ENCODE results near the gene RAB11FIP4. TPM values are rescaled to one million over a fixed set of nuclear protein-coding genes. Genes with fewer than 3 reads are reported as not detected.

The RAB11FIP4 gene
- total RNA-seq, 1 experiment from 2014 or later: 15.1 TPM

- no peaks in the 10 kb centered on the region for H3K36me3 ChIP-seq (ENCODE audit: control insufficient read depth in 1 of 2, insufficient read depth in 2 of 2, low read length in 2 of 2)
- RAD21 ChIA-PET (ENCODE audit: low non-redundant PET in 1 of 2, low total read pairs in 2 of 2, uncharacterized antibody in 2 of 2, unreplicated experiment in 2 of 2): no interaction called here
- no peaks in the 10 kb centered on the region for H4K20me1 ChIP-seq (ENCODE audit: insufficient read depth)
- no peaks in the 10 kb centered on the region for H3K27me3 ChIP-seq (ENCODE audit: insufficient read depth, low read length)
- H3K9me3 ChIP-seq (ENCODE audit: control insufficient read depth in 1 of 2, insufficient read depth in 1 of 2, low read depth in 1 of 2, low read length in 2 of 2): no peaks in the 10 kb centered on the region
- no peak overlapping the region for H2AFZ ChIP-seq (ENCODE audit: low read depth, low read length, poor library complexity, severe bottlenecking)
- DNase-seq (ENCODE audit: low read depth, low spot score) (no peak), ATAC-seq (no peak)
- H3K27ac ChIP-seq (ENCODE audit: low read depth, low read length): no peak overlapping the region
- H3K79me2 ChIP-seq (ENCODE audit: insufficient read depth, low read length): no peaks in the 10 kb centered on the region
- intact Hi-C loops (cut with micrococcal nuclease): no loop called here
- no peak overlapping the region for H3K4me2 ChIP-seq (ENCODE audit: low read length)
- POLR2A ChIA-PET: no interaction called here
- H3K4me1 ChIP-seq (ENCODE audit: control insufficient read depth in 1 of 2, insufficient read depth in 2 of 2, low read length in 2 of 2): no peaks in the 10 kb centered on the region
- no peak for TF ChIP-seq ATF3 (IDR thresholded peaks at IDR 0.05)
- no peak for TF ChIP-seq RAD21 (IDR thresholded peaks at IDR 0.05; ENCODE audit: low read depth)
- no peak for TF ChIP-seq CBX3 (IDR thresholded peaks at IDR 0.05; ENCODE audit: low read depth)
- TF ChIP-seq POLR2AphosphoS5 (IDR thresholded peaks at IDR 0.05; ENCODE audit: low read depth, low read length): no peak
- no peak for TF ChIP-seq EGR1 (IDR thresholded peaks at IDR 0.05; ENCODE audit: low read depth)
- no peak for TF ChIP-seq EZH2 (IDR thresholded peaks at IDR 0.05)
- no peak for TF ChIP-seq ZBTB33 (IDR thresholded peaks at IDR 0.05; ENCODE audit: extremely low read depth, insufficient replicate concordance, low read length)
- no peak for TF ChIP-seq JUND (IDR thresholded peaks at IDR 0.05)
- BruUV-seq (replicated peaks): no TSS peak
- H3K4me3 ChIP-seq (replicated peaks in 1 of 2; ENCODE audit: low read depth in 1 of 2, low read length in 2 of 2): no peak overlapping the region
- CTCF ChIA-PET: interaction anchor here (0.9 to 1.0 kb wide), 2 partner anchors 9 kb away, joined by 3 to 4 read pairs; no protein-coding TSS in a partner anchor
- no peak overlapping the region for H3K9ac ChIP-seq (ENCODE audit: low read length)
- H3K9me2 ChIP-seq (ENCODE audit: insufficient read depth): no peaks in the 10 kb centered on the region
Observed at GRCh38 chr17:31428111-31428510, 36.6 kb downstream of the RAB11FIP4 start.

DNA sequence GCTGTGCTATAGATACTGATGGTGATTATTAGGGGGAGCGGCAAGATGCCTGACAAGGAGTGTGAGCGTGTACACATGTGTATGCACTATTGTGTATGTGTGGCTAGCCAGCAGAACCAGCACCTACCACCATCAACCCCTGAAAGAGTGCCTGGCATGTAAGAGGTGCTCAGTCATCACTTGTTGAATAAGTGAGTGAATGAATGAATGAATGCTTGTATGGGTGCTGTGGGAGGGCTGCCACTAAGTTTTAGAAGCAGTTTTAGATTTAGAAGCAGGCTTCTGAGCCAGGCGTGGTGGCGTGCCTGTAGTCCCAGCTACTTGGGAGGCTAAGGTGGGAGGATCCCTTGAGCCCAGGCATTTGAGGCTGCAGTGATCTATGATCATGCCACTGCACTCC is 37.0 kb downstream of the RAB11FIP4 start:
- POLR2A ChIA-PET: no interaction called here
- Histone ChIP-seq H4K20me1 (ENCODE audit: insufficient read depth) (no peaks in the 10 kb centered on the region), H3K9me3 (ENCODE audit: control insufficient read depth in 1 of 2, insufficient read depth in 1 of 2, low read depth in 1 of 2, low read length in 2 of 2) (no peaks in the 10 kb centered on the region), H3K27ac (ENCODE audit: low read depth, low read length) (no peak overlapping the region), H3K79me2 (ENCODE audit: insufficient read depth, low read length) (no peaks in the 10 kb centered on the region), H3K4me2 (ENCODE audit: low read length) (no peak overlapping the region), H3K36me3 (ENCODE audit: control insufficient read depth in 1 of 2, insufficient read depth in 2 of 2, low read length in 2 of 2) (no peaks in the 10 kb centered on the region), H3K27me3 (ENCODE audit: insufficient read depth, low read length) (no peaks in the 10 kb centered on the region), H3K9me2 (ENCODE audit: insufficient read depth) (no peaks in the 10 kb centered on the region), H3K4me3 (replicated peaks in 1 of 2; ENCODE audit: low read depth in 1 of 2, low read length in 2 of 2) (no peak overlapping the region), H2AFZ (ENCODE audit: low read depth, low read length, poor library complexity, severe bottlenecking) (no peak overlapping the region), H3K4me1 (ENCODE audit: control insufficient read depth in 1 of 2, insufficient read depth in 2 of 2, low read length in 2 of 2) (no peaks in the 10 kb centered on the region), H3K9ac (ENCODE audit: low read length) (no peak overlapping the region)
- no peak for ATAC-seq
- RAD21 ChIA-PET (ENCODE audit: low non-redundant PET in 1 of 2, low total read pairs in 2 of 2, uncharacterized antibody in 2 of 2, unreplicated experiment in 2 of 2): no interaction called here
- no TSS peak for BruUV-seq (replicated peaks)
- intact Hi-C loops (cut with micrococcal nuclease): no loop called here
- DNase-seq (ENCODE audit: low read depth, low spot score): no peak
- CTCF ChIA-PET: interaction anchor here (1.0 kb wide), 1 partner anchor 9 kb away, joined by 3 read pairs; no protein-coding TSS in a partner anchor
- TF ChIP-seq CBX3 (IDR thresholded peaks at IDR 0.05; ENCODE audit: low read depth) (no peak), ATF3 (IDR thresholded peaks at IDR 0.05) (no peak), POLR2AphosphoS5 (IDR thresholded peaks at IDR 0.05; ENCODE audit: low read depth, low read length) (no peak), ZNF274 (IDR thresholded peaks at IDR 0.05; ENCODE audit: low read depth, low read length) (no peak), POLR2A (IDR thresholded peaks at IDR 0.05; ENCODE audit: borderline replicate concordance, extremely low read depth, insufficient read depth, insufficient read length) (no peak), YY1 (IDR thresholded peaks at IDR 0.05; ENCODE audit: extremely low read depth, insufficient replicate concordance, low read depth, low read length) (no peak), ZFX (IDR thresholded peaks at IDR 0.05) (no peak), EZH2 (IDR thresholded peaks at IDR 0.05) (no peak)

Data from HCT116 (cell line).